Measurements from ENCODE around the gene PLEKHA3. TPM values are rescaled to one million over a fixed set of nuclear protein-coding genes. Genes with fewer than 3 reads are reported as not detected.

PLEKHA3 gene
- total RNA-seq, 1 donor: 8.7 TPM

- H3K4me3 ChIP-seq (ENCODE audit: insufficient read depth, low read length): no peak overlapping the region
- H4K20me1 ChIP-seq (ENCODE audit: insufficient read depth, low read length): no peaks in the 10 kb centered on the region
- H3K79me2 ChIP-seq (ENCODE audit: insufficient read depth, low read length): no peaks in the 10 kb centered on the region
- TF ChIP-seq, protein P1, sequence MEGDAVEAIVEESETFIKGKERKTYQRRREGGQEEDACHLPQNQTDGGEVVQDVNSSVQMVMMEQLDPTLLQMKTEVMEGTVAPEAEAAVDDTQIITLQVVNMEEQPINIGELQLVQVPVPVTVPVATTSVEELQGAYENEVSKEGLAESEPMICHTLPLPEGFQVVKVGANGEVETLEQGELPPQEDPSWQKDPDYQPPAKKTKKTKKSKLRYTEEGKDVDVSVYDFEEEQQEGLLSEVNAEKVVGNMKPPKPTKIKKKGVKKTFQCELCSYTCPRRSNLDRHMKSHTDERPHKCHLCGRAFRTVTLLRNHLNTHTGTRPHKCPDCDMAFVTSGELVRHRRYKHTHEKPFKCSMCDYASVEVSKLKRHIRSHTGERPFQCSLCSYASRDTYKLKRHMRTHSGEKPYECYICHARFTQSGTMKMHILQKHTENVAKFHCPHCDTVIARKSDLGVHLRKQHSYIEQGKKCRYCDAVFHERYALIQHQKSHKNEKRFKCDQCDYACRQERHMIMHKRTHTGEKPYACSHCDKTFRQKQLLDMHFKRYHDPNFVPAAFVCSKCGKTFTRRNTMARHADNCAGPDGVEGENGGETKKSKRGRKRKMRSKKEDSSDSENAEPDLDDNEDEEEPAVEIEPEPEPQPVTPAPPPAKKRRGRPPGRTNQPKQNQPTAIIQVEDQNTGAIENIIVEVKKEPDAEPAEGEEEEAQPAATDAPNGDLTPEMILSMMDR (IDR thresholded peaks at IDR 0.05; ENCODE audit: extremely low read depth, low read depth, low read length): no peak
- no peaks in the 10 kb centered on the region for H3K27me3 ChIP-seq (ENCODE audit: insufficient read depth, low read length)
- H3K4me2 ChIP-seq (ENCODE audit: insufficient read depth, low read length): no peak overlapping the region
- H3K36me3 ChIP-seq (ENCODE audit: insufficient read depth, low read length): peaks cover 5% of the 10 kb centered on the region
- no peaks in the 10 kb centered on the region for H3K9me3 ChIP-seq (ENCODE audit: low read depth, low read length)
- no peak for DNase-seq (ENCODE audit: insufficient read length, low spot score, missing footprints)
- H3K4me1 ChIP-seq (ENCODE audit: insufficient read depth, low read length): peaks cover 12% of the 10 kb centered on the region
- no peak overlapping the region for H3K27ac ChIP-seq (ENCODE audit: low read depth, low read length)
- H2AFZ ChIP-seq (ENCODE audit: low read length): no peak overlapping the region
These were observed 70.1 kb downstream of the PLEKHA3 start for GRCh38 chr2:178550352-178550751.

GRCh38 chr2:178553047-178553446 is 72.8 kb downstream of the PLEKHA3 start:
- Histone ChIP-seq H3K4me1 (ENCODE audit: insufficient read depth, low read length) (peaks cover 12% of the 10 kb centered on the region), H2AFZ (ENCODE audit: low read length) (no peak overlapping the region), H3K27ac (ENCODE audit: low read depth, low read length) (peak overlapping the region; percentile 39), H3K4me2 (ENCODE audit: insufficient read depth, low read length) (peak overlapping the region; percentile 12), H4K20me1 (ENCODE audit: insufficient read depth, low read length) (no peaks in the 10 kb centered on the region), H3K27me3 (ENCODE audit: insufficient read depth, low read length) (no peaks in the 10 kb centered on the region), H3K9me3 (ENCODE audit: low read depth, low read length) (no peaks in the 10 kb centered on the region), H3K36me3 (ENCODE audit: insufficient read depth, low read length) (no peaks in the 10 kb centered on the region), H3K79me2 (ENCODE audit: insufficient read depth, low read length) (no peaks in the 10 kb centered on the region), H3K4me3 (ENCODE audit: insufficient read depth, low read length) (no peak overlapping the region)
- peak; percentile 50 for DNase-seq (ENCODE audit: insufficient read length, low spot score, missing footprints)
- TF ChIP-seq, protein P1 (IDR thresholded peaks at IDR 0.05; ENCODE audit: extremely low read depth, low read depth, low read length): no peak

Other genes with a start within 250 kb of the PLEKHA3 start
- 56.1 and 64.5 TPM in 2 replicates for gene PRKRA, start 29.3 kb upstream of the PLEKHA3 start, total RNA-seq
- gene PJVK, start 29.1 kb upstream of the PLEKHA3 start, total RNA-seq: 2.1 and 2.5 TPM in 2 replicates
- 37.6 and 42.1 TPM in 2 replicates for gene FKBP7, start 1.9 kb upstream of the PLEKHA3 start, total RNA-seq

Data from osteoblast (primary cell).